Measurements from ENCODE around the gene MLLT11. TPM values are rescaled to one million over a fixed set of nuclear protein-coding genes. Genes with fewer than 3 reads are reported as not detected.

The MLLT11 gene
- polyA plus RNA-seq, 3 donors = 0.38 to 0.93 (median 0.40) TPM

GRCh38 chr1:151032164-151032563 lies 28.0 kb upstream of the MLLT11 start:
- H3K27me3 Mint-ChIP-seq (ENCODE audit: low read depth in 3 of 3) = peaks cover 0 to 2% (median 0%) of the 10 kb centered on the region in 3 donors
- Histone ChIP-seq H3K27ac (ENCODE audit: low read depth in 1 of 2, low read length in 2 of 2) (no peak overlapping the region), H3K9me3 (replicated peaks in 1 of 2; ENCODE audit: control insufficient read depth in 1 of 2, insufficient read depth in 1 of 2, low read length in 2 of 2) (no peaks in the 10 kb centered on the region), H3K4me2 (replicated peaks; ENCODE audit: extremely low read depth, low read length, poor library complexity, severe bottlenecking) (no peak overlapping the region), H3K36me3 (replicated peaks in 1 of 2; ENCODE audit: control insufficient read depth in 1 of 2, insufficient read depth in 2 of 2, low read length in 2 of 2) (peaks cover 36 to 67% of the 10 kb centered on the region in 2 donors), H3K4me1 (ENCODE audit: control insufficient read depth in 1 of 2, insufficient read depth in 2 of 2, low read length in 2 of 2) (peaks cover 0 to 6% of the 10 kb centered on the region in 2 donors), H3K27me3 (ENCODE audit: control insufficient read depth in 2 of 2, insufficient read depth in 2 of 2, low read length in 2 of 2) (no peaks in the 10 kb centered on the region), H3K9ac (ENCODE audit: insufficient read depth, low read length, poor library complexity, severe bottlenecking) (no peak overlapping the region), H3K79me2 (ENCODE audit: insufficient read depth, low read length) (no peaks in the 10 kb centered on the region), H4K20me1 (ENCODE audit: insufficient read depth, low read length) (no peaks in the 10 kb centered on the region), H3K4me3 (replicated peaks in 1 of 3; ENCODE audit: low read depth in 2 of 3, low read length in 3 of 3) (no peak overlapping the region), H2AFZ (ENCODE audit: insufficient read depth, low read depth, low read length, poor library complexity, severe bottlenecking) (no peak overlapping the region)
- DNase-seq = no peak
- H3K36me3 Mint-ChIP-seq = peaks cover 63 to 66% of the 10 kb centered on the region in 2 donors
- H3K27ac Mint-ChIP-seq = no peak overlapping the region
- no peak for TF ChIP-seq CTCF (IDR thresholded peaks at IDR 0.05)
- no peak overlapping the region for H3K4me3 Mint-ChIP-seq
- intact Hi-C loops (cut with micrococcal nuclease) = no loop called here
- H3K9me3 Mint-ChIP-seq = no peaks in the 10 kb centered on the region
- WGBS (ENCODE audit: insufficient coverage) = no CpG with 5 or more reads among the region's 8 CpGs
- peaks cover 7% of the 10 kb centered on the region for H3K4me1 Mint-ChIP-seq

GRCh38 chr1:151035167-151035566 lies 25.0 kb upstream of the MLLT11 start:
- H3K4me2 ChIP-seq (replicated peaks; ENCODE audit: extremely low read depth, low read length, poor library complexity, severe bottlenecking) = no peak overlapping the region
- intact Hi-C loops (cut with micrococcal nuclease) = no loop called here

More at GRCh38 chr1:151035167-151035566, 25.0 kb upstream of the MLLT11 start:
- no peak overlapping the region for H3K27ac ChIP-seq (ENCODE audit: low read depth in 1 of 2, low read length in 2 of 2)
- no peaks in the 10 kb centered on the region for H3K9me3 Mint-ChIP-seq
- H3K4me1 Mint-ChIP-seq = peaks cover 7% of the 10 kb centered on the region
- no peaks in the 10 kb centered on the region for H3K79me2 ChIP-seq (ENCODE audit: insufficient read depth, low read length)
- H3K4me1 ChIP-seq (ENCODE audit: control insufficient read depth in 1 of 2, insufficient read depth in 2 of 2, low read length in 2 of 2) = peaks cover 0 to 6% of the 10 kb centered on the region in 2 donors
- no peak for DNase-seq
- H4K20me1 ChIP-seq (ENCODE audit: insufficient read depth, low read length) = no peaks in the 10 kb centered on the region
- no peaks in the 10 kb centered on the region for H3K27me3 ChIP-seq (ENCODE audit: control insufficient read depth in 2 of 2, insufficient read depth in 2 of 2, low read length in 2 of 2)
- H3K27ac Mint-ChIP-seq = no peak overlapping the region
- H3K36me3 Mint-ChIP-seq = peaks cover 39 to 42% of the 10 kb centered on the region in 2 donors
- peaks cover 25 to 38% of the 10 kb centered on the region in 2 donors for H3K36me3 ChIP-seq (replicated peaks in 1 of 2; ENCODE audit: control insufficient read depth in 1 of 2, insufficient read depth in 2 of 2, low read length in 2 of 2)
- TF ChIP-seq CTCF (IDR thresholded peaks at IDR 0.05) = no peak
- no peak overlapping the region for H3K4me3 ChIP-seq (replicated peaks in 1 of 3; ENCODE audit: low read depth in 2 of 3, low read length in 3 of 3)
- H3K9ac ChIP-seq (ENCODE audit: insufficient read depth, low read length, poor library complexity, severe bottlenecking) = no peak overlapping the region
- H3K27me3 Mint-ChIP-seq (ENCODE audit: low read depth in 3 of 3) = peaks cover 0 to 4% (median 0%) of the 10 kb centered on the region in 3 donors
- WGBS (ENCODE audit: insufficient coverage) = no CpG with 5 or more reads among the region's 3 CpGs
- H3K4me3 Mint-ChIP-seq = no peak overlapping the region
- no peaks in the 10 kb centered on the region for H3K9me3 ChIP-seq (replicated peaks in 1 of 2; ENCODE audit: control insufficient read depth in 1 of 2, insufficient read depth in 1 of 2, low read length in 2 of 2)
- no peak overlapping the region for H2AFZ ChIP-seq (ENCODE audit: insufficient read depth, low read depth, low read length, poor library complexity, severe bottlenecking)

Data from CD14-positive monocyte (primary cell).